SK-N-SH treated with all-trans-retinoic acid at 6 μM for 48 hours (cell line): ENCODE measurements around the gene PIK3R6.

ENCODE experiments used
- ATAC-seq: fragments of 200-7000 bp; cut with Tn5 transposase; 3 replicates; pipeline ENCODE4 v1.9.1; 2020; ENCODE audit warnings: mild to moderate bottlenecking, moderate library complexity
- ARNTL ChIP-seq: fragments of 450-650 bp; formaldehyde crosslinking; IDR thresholded peaks from 2 replicates; pipeline ENCODE4 v1.5.0; 2020; ENCODE audit warnings: low read depth, mild to moderate bottlenecking, moderate library complexity, borderline replicate concordance
- CREB5 ChIP-seq: fragments of 250-450 bp; sonication (Bioruptor Pico); IDR thresholded peaks from 2 replicates; pipeline ENCODE4 v1.5.1; 2020; ENCODE audit warnings: low read depth, mild to moderate bottlenecking, moderate library complexity
- CSDC2 ChIP-seq: fragments of 250-450 bp; sonication (Bioruptor Pico); IDR thresholded peaks from 2 replicates; pipeline ENCODE4 v1.5.0; 2020; ENCODE audit warnings: mild to moderate bottlenecking, moderate library complexity
- ESRRG ChIP-seq: fragments of 250-450 bp; sonication (Bioruptor Pico); IDR thresholded peaks from 2 replicates; pipeline ENCODE4 v1.6.1; 2021; ENCODE audit warnings: mild to moderate bottlenecking
- GLIS3 ChIP-seq: fragments of 250-450 bp; sonication (Bioruptor Pico); IDR thresholded peaks from 2 replicates; pipeline ENCODE4 v1.5.0; 2020; ENCODE audit warnings: mild to moderate bottlenecking, moderate library complexity
- ISL1 ChIP-seq: fragments of 250-450 bp; sonication (Bioruptor Pico); IDR thresholded peaks from 2 replicates; pipeline ENCODE4 v2.1.2; 2022; ENCODE audit warnings: mild to moderate bottlenecking, moderate library complexity
- OSR1 ChIP-seq: fragments of 250-450 bp; sonication (Bioruptor Pico); IDR thresholded peaks from 2 replicates; pipeline ENCODE4 v1.8.0; 2022; ENCODE audit warnings: moderate library complexity, mild to moderate bottlenecking, inconsistent platforms
- PATZ1 ChIP-seq: fragments of 250-450 bp; sonication (Bioruptor Pico); IDR thresholded peaks from 2 replicates; pipeline ENCODE4 v1.8.0; 2020; ENCODE audit warnings: mild to moderate bottlenecking, moderate library complexity, borderline replicate concordance
- POU6F1 ChIP-seq: fragments of 250-450 bp; sonication (Bioruptor Pico); IDR thresholded peaks from 2 replicates; pipeline ENCODE4 v1.8.0; 2021; ENCODE audit warnings: low read depth, mild to moderate bottlenecking, moderate library complexity, borderline replicate concordance
- PPARA ChIP-seq: fragments of 250-450 bp; sonication (Bioruptor Pico); IDR thresholded peaks from 2 replicates; pipeline ENCODE4 v1.5.0; 2020; ENCODE audit warnings: mild to moderate bottlenecking, borderline replicate concordance
- RARB ChIP-seq: fragments of 250-450 bp; sonication (Bioruptor Pico); IDR thresholded peaks from 2 replicates; pipeline ENCODE4 v1.8.0; 2021; ENCODE audit warnings: mild to moderate bottlenecking, moderate library complexity
- TCF4 ChIP-seq: fragments of 250-450 bp; sonication (Bioruptor Pico); IDR thresholded peaks from 2 replicates; pipeline ENCODE4 v1.8.0; 2021; ENCODE audit warnings: mild to moderate bottlenecking, moderate library complexity, borderline replicate concordance
- TOX ChIP-seq: fragments of 250-450 bp; sonication (Bioruptor Pico); IDR thresholded peaks from 2 replicates; pipeline ENCODE4 v1.8.0; 2021; ENCODE audit warnings: mild to moderate bottlenecking, moderate library complexity, borderline replicate concordance
- ZC3H10 ChIP-seq: fragments of 250-450 bp; sonication (Bioruptor Pico); IDR thresholded peaks from 2 replicates; pipeline ENCODE4 v1.5.1; 2021; ENCODE audit warnings: mild to moderate bottlenecking, moderate library complexity
- ZFP3 ChIP-seq: fragments of 250-450 bp; sonication (Bioruptor Pico); IDR thresholded peaks from 2 replicates; pipeline ENCODE4 v1.5.0; 2020; ENCODE audit warnings: mild to moderate bottlenecking, moderate library complexity
- ZNF565 ChIP-seq: fragments of 450-650 bp; formaldehyde crosslinking; conservative IDR thresholded peaks from 2 replicates; pipeline ENCODE4 v1.5.0; 2020; ENCODE audit warnings: low read depth, mild to moderate bottlenecking, moderate library complexity
- ZNF70 ChIP-seq: fragments of 450-650 bp; formaldehyde crosslinking; IDR thresholded peaks from 2 replicates; pipeline ENCODE4 v1.5.0; 2020; ENCODE audit warnings: mild to moderate bottlenecking, moderate library complexity
- ZNF8 ChIP-seq: fragments of 450-650 bp; formaldehyde crosslinking; IDR thresholded peaks from 2 replicates; pipeline ENCODE4 v1.5.0; 2020; ENCODE audit warnings: mild to moderate bottlenecking, moderate library complexity
- TF ChIP-seq, protein P1 (sequence below): fragments of 250-450 bp; sonication (Bioruptor Pico); IDR thresholded peaks from 2 replicates; pipeline ENCODE4 v1.5.1; 2021; ENCODE audit warnings: mild to moderate bottlenecking, moderate library complexity
- TF ChIP-seq, protein P2 (sequence below): fragments of 250-450 bp; sonication (Bioruptor Pico); IDR thresholded peaks from 2 replicates; pipeline ENCODE4 v1.5.0; 2020; ENCODE audit warnings: mild to moderate bottlenecking, moderate library complexity

Gene PIK3R6

DNA sequence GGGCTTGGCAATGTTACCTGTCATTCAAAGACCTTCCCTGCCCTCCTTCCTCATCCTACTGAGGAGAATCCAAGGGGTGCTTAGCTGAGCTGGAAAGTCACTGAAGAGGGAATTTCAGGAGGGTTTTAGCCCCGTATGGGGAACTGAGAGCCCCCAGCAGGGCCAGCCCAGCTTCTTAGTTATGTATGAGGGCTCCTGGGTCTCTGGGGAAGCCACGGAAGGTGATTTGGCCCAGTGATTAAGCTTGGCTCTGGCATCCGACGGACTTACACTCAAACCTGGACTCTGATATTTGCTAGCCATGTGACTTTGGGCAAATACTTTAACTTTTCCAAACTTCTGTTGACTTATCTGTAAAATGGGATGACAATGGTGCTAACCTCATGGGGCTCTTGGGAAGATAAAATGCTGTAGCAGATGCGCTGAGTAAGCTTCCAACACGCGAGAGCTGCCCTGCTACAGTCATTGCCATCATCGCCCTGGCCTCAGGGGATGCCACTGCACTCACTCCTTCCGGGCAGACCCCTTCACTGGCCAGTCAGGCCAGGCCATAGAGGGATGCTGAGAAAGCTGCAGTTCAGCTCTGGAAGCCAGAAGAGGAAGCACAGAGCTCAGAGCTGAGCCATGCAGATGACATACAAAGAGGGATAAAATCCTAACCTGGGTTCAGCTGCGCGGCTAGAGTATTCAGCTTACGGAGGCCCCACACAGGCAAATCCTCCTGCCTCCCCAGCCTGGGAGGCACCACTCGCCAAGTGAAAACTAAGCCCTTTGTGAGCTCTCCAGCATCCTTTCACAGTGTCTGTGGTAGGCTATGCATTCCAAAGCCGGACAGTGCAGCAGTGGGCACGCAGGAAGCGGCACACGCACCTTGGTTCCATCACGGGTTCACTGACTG is 44.9 kb upstream of the PIK3R6 start:
- ATAC-seq = no peak; the same call in 2 of the 3 replicates
- TF ChIP-seq PATZ1 (CRISPR knock-in tag) = no peak
- TF ChIP-seq, protein P1, sequence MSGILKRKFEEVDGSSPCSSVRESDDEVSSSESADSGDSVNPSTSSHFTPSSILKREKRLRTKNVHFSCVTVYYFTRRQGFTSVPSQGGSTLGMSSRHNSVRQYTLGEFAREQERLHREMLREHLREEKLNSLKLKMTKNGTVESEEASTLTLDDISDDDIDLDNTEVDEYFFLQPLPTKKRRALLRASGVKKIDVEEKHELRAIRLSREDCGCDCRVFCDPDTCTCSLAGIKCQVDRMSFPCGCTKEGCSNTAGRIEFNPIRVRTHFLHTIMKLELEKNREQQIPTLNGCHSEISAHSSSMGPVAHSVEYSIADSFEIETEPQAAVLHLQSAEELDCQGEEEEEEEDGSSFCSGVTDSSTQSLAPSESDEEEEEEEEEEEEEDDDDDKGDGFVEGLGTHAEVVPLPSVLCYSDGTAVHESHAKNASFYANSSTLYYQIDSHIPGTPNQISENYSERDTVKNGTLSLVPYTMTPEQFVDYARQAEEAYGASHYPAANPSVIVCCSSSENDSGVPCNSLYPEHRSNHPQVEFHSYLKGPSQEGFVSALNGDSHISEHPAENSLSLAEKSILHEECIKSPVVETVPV (CRISPR knock-in tag) = no peak
- no peak for TF ChIP-seq ZFP3 (CRISPR knock-in tag)
- no peak for TF ChIP-seq RARB (CRISPR knock-in tag)
- no peak for TF ChIP-seq ZNF70
- TF ChIP-seq ISL1 (CRISPR knock-in tag) = no peak
- TF ChIP-seq GLIS3 = no peak

DNA sequence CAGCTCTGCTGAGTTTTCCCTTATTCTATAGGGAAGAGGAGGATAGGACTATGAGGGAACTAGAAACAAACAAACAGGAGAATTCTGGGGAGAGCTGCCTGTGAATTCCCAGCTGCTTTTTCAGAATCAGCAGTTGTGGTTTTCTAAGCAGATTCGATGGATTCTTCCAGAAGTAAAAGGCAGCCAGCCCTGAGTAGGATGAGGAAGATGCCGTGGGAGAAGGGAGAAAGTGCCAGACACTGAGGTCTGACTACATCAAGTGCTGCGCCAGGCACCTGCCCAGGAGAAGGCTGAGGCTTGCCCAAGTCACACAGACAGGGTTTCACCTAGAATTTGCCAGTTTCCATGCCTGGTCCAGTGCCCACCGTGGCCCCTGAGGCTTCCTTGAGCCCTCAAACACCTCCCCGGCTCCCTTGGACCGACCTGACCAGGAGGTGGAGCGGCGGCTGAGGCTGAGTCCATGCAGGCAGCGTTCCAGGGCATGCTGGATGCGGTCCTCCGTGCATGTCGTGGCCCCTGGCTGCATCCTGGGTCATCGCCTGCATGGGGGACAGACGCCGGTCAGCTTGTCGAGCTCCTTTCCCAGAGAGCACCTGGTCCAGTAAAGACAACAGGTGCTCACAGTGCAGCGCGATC is 43.6 kb upstream of the PIK3R6 start:
- no peak for TF ChIP-seq RARB (CRISPR knock-in tag)
- TF ChIP-seq PATZ1 (CRISPR knock-in tag) = no peak
- no peak for TF ChIP-seq ZC3H10 (CRISPR knock-in tag)
- no peak for TF ChIP-seq ZNF565
- TF ChIP-seq CSDC2 = no peak
- TF ChIP-seq, protein P2, sequence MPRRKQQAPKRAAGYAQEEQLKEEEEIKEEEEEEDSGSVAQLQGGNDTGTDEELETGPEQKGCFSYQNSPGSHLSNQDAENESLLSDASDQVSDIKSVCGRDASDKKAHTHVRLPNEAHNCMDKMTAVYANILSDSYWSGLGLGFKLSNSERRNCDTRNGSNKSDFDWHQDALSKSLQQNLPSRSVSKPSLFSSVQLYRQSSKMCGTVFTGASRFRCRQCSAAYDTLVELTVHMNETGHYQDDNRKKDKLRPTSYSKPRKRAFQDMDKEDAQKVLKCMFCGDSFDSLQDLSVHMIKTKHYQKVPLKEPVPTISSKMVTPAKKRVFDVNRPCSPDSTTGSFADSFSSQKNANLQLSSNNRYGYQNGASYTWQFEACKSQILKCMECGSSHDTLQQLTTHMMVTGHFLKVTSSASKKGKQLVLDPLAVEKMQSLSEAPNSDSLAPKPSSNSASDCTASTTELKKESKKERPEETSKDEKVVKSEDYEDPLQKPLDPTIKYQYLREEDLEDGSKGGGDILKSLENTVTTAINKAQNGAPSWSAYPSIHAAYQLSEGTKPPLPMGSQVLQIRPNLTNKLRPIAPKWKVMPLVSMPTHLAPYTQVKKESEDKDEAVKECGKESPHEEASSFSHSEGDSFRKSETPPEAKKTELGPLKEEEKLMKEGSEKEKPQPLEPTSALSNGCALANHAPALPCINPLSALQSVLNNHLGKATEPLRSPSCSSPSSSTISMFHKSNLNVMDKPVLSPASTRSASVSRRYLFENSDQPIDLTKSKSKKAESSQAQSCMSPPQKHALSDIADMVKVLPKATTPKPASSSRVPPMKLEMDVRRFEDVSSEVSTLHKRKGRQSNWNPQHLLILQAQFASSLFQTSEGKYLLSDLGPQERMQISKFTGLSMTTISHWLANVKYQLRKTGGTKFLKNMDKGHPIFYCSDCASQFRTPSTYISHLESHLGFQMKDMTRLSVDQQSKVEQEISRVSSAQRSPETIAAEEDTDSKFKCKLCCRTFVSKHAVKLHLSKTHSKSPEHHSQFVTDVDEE (CRISPR knock-in tag) = no peak
- no peak for TF ChIP-seq CREB5 (CRISPR knock-in tag)
- TF ChIP-seq ARNTL = no peak
- TF ChIP-seq ISL1 (CRISPR knock-in tag) = no peak
- TF ChIP-seq PPARA (CRISPR knock-in tag) = no peak
- no peak for TF ChIP-seq ZNF8
- TF ChIP-seq TOX (CRISPR knock-in tag) = no peak
- no peak for TF ChIP-seq POU6F1
- TF ChIP-seq ZFP3 (CRISPR knock-in tag) = no peak
- no peak for TF ChIP-seq OSR1
- TF ChIP-seq GLIS3 = no peak
- TF ChIP-seq TCF4 (CRISPR knock-in tag) = no peak
- TF ChIP-seq ZNF70 = no peak
- TF ChIP-seq, protein P1 (CRISPR knock-in tag) = no peak
- no peak for TF ChIP-seq ESRRG
- no peak for ATAC-seq
